GM19452 (cell line): ENCODE data around the gene SCAF11.
A peak's percentile ranks its signal among the peaks of the same experiment; 100 is the strongest.
"Not testable (repeated sequence)": the region's sequence is repeated elsewhere in the genome, so short reads cannot be mapped to it uniquely, and the experiment has no call there.

Experiments used
- ATAC-seq: cut with Tn5 transposase; IDR thresholded peaks from one replicate; pipeline ENCODE4 v1.9.1; 2021; ENCODE audit not compliant: unreplicated experiment

SCAF11 gene, protein sequence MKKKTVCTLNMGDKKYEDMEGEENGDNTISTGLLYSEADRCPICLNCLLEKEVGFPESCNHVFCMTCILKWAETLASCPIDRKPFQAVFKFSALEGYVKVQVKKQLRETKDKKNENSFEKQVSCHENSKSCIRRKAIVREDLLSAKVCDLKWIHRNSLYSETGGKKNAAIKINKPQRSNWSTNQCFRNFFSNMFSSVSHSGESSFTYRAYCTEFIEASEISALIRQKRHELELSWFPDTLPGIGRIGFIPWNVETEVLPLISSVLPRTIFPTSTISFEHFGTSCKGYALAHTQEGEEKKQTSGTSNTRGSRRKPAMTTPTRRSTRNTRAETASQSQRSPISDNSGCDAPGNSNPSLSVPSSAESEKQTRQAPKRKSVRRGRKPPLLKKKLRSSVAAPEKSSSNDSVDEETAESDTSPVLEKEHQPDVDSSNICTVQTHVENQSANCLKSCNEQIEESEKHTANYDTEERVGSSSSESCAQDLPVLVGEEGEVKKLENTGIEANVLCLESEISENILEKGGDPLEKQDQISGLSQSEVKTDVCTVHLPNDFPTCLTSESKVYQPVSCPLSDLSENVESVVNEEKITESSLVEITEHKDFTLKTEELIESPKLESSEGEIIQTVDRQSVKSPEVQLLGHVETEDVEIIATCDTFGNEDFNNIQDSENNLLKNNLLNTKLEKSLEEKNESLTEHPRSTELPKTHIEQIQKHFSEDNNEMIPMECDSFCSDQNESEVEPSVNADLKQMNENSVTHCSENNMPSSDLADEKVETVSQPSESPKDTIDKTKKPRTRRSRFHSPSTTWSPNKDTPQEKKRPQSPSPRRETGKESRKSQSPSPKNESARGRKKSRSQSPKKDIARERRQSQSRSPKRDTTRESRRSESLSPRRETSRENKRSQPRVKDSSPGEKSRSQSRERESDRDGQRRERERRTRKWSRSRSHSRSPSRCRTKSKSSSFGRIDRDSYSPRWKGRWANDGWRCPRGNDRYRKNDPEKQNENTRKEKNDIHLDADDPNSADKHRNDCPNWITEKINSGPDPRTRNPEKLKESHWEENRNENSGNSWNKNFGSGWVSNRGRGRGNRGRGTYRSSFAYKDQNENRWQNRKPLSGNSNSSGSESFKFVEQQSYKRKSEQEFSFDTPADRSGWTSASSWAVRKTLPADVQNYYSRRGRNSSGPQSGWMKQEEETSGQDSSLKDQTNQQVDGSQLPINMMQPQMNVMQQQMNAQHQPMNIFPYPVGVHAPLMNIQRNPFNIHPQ (N-terminal part only)

DNA sequence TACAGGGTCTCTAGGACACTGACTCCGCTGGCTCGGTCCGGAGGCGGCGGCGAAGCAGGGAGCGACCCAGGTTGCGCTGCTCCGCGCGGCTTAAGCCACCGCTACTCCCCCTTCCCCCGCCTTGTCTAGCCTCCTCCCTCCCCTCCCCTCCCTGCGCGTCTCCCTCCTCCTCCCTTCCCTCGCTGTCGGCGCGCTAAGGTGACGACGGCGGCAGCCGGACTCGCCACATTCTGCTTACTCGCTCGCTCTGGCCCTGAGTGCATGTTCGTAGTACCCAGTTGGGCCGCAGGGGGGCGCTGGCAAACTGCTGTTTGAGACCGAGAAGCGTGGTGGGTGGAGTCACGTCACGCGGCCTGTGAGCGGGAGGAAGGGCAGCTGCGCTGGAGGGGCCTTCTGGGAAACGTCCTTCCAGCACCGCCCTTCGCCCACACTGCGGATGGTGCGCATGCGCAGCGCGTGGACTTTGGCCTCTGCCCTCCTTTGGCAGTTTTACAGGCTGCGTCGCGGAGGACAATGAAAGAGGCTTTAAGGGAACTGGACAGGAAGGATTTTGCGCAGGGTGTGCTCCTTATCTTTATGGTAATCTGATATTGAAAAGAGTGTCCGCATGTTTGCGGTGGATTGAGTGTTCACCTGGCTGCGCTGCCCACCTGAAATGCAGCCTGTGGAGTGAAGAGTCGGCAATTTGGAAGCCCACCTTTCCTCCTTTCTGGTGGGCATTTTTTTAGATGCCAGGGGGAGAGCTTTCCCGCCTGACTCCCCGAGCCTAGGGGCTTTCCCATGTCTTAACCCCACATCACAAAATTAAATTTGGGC is at the start of gene SCAF11:
Gene SCAF11 (minus strand): TSS at position 107 of the 816 bp plus-strand sequence. CDS start 26,407 bp downstream, outside the sequence.
- ATAC-seq = peak; percentile 66

DNA sequence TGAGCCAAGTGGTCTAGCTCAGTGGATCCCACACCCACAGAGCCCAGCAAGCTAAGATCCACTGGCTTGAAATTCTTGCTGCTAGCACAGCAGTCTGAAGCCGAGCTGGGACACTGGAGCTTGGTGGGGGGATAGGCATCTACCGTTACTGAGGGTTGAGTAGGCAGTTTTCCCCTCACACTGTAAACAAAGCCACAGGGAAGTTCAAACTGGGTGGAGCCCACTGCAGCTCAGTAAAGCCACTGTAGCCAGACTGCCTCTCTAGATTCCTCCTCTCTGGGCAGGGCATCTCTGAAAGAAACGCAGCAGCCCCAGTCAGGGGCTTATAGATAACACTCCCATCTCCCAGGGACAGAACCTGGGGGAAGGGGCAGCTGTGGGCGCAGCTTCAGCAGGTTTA is 46.7 kb upstream of the SCAF11 start:
- not testable (repeated sequence) for ATAC-seq

DNA sequence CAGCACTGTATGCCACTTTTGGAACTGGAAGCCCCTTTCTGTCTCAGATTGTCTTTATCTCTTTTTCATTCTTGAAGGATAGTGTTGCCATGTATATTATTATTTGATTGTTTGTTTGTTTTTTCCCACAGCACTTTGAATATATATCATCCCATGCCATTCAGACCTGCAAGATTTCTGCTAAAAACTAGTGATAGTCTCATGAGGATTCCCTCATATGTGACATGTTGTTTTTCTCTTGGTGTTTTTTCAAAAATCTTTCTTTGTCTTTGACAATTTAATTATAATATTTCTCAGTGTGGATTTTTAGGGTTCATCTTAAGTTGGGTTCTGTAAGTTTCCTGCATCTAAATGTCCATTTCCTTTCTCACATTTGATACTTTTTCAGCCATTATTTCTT is 36.8 kb upstream of the SCAF11 start:
- ATAC-seq = no peak

DNA sequence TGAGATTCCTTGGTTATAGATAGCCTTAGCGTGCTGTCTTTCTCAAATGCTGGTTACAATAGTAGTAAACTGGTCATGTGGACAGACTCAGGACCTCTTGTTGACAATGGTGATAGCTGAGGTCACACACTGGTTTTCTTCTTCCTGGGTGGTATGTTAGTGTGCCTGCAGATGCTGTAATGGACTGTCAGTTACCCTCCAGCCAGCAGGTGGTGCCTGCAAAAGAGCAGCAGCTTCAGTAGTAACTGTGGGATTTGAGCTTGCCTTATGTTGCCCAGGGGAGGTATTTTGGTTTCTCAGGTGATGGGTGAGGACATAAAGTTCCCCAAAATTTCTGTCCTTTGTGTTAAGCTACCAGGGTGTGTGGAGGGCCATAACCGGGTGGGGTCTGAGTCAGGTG is 33.7 kb upstream of the SCAF11 start:
- no peak for ATAC-seq

DNA sequence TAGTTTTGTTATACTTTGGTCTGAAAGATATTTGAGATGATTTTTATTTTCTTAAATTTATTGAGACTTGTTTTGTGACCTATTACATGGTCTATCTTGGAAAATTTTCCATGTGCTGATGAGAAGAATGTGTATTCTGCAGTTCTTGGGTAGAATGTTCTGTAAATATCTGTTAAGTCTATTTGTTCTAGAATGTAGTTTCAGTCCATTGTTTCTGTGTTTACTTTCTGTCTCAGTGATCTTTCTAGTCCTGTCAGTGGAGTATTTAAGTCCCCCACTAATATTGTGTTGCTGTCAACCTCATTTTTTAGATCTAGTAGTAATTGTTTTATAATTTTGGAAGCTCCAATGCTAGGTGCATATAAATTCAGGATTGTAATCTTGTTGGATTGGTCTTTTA is 30.4 kb upstream of the SCAF11 start:
- ATAC-seq = no peak

DNA sequence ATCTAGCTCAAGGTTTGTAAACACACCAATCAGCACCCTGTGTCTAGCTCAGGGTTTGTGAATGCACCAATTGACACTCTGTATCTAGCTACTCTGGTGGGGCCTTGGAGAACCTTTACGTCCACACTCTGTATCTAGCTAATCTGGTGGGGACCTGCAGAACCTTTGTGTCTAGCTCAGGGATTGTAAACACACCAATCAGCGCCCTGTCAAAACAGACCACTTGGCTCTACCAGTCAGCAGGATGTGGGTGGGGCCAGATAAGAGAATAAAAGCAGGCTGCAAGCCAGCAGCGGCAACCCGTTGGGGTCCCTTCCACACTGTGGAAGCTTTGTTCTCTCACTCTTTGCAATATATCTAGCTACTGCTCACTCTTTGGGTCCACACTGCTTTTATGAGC is 28.3 kb upstream of the SCAF11 start:
- ATAC-seq = not testable (repeated sequence)

DNA sequence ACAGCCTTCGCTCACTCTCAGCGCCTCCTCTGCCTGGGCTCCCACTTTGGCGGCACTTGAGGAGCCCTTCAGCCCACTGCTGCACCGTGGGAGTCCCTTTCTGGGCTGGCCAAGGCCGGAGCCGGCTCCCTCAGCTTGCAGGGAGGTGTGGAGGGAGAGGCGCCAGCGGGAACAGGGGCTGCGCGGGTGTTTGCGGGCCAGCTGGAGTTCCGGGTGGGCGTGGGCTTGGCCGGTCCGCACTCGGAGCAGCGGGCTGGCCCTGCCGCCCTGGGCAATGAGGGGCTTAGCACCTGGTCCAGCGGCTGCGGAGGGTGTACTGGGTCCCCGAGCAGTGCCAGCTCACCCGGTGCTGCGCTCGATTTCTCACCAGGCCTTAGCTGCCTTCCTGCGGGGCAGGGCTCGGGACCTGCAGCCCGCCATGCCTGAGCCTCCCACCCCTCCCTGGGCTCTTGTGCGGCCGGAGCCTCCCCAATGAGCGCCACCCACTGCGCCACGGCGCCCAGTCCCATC is 27.5 kb upstream of the SCAF11 start:
- ATAC-seq = not testable (repeated sequence)

DNA sequence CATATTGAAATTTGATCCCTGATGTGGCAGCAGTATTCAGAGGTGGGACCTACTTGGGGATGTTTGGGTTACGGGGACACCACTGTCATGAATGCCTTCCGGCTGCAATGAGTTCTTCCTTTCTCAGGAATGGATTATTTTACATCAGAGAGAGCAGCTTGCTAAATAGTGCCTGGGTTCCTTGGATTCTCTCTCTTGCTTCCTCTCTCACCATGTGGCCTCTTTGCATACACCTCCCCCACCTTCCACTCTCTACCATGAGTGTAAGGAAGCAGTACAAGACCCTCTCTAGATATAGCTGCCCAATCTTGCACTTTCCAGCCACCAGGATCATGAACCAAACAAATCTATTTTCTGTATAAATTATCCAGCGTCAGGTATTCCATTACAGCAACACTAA is 15.4 kb upstream of the SCAF11 start:
- ATAC-seq = no peak

DNA sequence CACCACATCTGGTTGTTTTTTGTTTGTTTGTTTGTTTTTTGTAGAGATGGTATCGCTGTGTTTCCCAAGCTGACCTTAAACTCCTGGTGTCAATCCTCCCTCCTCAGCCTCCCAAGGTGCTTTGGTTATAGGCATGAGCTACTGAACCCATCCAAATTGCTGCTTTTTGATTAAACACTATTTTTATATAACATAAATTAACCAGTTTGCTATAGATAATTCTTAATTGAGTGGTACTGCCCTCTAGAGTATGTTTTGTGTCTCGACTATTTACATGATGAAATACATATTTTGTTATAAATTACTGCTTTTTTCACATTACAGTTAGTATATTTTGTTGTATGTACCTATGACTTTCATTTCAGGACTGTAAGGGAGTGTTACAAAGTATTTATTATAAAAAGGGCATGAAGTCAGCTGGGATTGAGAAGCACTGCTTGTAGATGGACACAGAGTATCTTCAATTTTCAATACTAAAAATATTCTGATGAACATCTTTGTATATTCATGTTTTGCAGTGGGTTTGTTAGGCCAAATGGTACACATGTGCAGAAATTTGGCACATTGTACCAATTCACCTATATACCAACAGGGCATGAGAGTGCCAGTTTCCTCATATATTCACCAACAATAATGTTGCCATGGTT is 14.9 kb upstream of the SCAF11 start:
- no peak for ATAC-seq

DNA sequence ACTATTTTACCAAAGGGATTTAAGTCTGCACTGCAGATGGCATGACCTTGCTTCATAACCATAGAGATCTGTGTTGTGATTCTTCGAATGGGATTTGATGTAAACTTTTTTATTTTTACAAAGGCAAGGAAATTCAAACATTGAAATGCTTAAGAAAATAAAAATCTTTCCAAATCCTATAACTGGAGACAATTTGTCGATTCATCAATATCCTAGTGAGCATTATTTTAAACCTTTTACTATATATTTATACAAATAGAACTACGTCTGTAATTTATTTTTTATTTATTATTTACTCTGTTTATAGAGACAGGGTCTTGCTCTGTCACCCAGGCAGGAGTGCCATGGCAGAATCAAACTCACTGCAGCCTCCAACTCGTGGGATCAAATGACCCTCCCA is 14.3 kb upstream of the SCAF11 start:
- ATAC-seq = no peak

DNA sequence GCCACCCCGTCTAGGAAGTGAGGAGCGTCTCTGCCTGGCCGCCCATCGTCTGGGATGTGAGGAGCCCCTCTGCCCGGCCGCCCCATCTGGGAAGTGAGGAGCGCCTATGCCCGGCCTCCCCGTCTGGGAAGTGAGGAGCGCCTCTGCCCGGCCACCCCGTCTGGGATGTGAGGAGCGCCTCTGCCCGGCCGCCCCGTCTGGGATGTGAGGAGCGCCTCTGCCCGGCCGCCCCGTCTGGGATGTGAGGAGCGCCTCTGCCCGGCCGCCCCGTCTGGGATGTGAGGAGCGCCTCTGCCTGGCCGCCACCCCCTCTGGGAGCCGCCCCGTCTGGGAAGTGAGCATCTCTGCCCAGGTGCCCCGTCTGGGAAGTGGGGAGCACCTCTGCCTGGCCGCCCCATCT is 9.7 kb upstream of the SCAF11 start:
- not testable (repeated sequence) for ATAC-seq

DNA sequence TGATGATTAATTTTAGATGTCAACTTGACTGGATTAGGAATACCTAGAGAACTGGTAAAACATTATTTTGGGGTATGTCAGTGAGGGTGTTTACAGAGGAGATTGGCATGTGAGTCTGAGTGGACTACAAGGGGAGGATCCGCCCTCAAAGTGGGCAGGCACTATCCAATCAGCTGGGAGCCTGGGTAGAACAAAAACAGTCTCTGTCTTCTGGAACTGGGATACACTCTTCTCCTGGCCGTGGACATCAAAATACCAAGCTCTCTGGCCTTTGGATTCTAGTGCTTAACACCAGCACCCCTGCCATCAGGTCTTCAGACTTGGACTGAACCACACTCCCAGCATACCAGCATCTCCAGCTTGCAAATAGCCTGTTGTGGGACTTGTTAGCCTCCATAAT is 4.4 kb upstream of the SCAF11 start:
- no peak for ATAC-seq

DNA sequence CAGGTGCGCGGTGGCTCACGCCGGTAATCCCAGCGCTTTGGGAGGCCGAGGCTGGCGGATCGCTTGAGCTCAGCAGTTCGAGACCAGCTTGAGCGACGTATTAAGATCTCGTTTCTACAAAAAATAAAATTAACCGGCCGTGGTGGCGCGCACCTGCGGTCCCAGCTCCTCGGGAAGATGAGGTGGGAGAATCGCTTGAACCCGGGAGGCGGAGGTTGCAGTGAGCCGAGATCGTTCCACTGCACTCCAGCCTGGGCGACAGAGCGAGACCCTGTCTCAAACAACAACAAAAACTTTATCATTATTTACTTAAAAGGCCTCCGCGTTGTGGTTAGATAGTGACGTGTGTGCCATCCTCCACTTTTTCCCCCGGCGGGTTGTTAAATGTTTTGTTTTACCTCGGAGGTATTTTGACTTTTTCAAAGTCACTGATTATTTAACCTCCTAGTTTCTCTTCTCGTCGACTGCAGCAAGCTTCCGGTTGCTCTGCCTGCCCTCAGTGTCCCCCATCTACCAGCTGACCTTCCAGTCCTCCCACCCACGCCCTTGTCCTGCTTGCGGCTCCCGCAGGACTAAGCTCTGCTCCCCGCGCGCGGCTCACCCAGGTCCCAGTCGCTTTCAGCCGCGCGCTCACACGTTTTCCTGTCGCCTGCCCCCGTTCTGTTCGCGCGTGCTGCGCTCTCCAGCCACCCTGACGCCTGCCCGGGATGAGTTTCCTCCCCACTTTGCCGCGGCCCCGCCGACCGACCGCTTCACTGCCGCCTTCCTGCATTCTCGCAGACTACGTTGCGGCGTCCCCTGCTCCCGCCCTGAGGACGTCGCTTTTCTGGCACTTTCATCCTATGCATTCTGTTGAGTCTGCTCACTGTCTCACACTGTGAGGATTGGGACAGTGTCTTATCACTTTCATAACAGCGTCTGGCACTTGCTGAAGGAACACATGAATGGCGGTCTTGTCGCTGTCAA is 1.2 kb upstream of the SCAF11 start:
- peak; percentile 20 for ATAC-seq

DNA sequence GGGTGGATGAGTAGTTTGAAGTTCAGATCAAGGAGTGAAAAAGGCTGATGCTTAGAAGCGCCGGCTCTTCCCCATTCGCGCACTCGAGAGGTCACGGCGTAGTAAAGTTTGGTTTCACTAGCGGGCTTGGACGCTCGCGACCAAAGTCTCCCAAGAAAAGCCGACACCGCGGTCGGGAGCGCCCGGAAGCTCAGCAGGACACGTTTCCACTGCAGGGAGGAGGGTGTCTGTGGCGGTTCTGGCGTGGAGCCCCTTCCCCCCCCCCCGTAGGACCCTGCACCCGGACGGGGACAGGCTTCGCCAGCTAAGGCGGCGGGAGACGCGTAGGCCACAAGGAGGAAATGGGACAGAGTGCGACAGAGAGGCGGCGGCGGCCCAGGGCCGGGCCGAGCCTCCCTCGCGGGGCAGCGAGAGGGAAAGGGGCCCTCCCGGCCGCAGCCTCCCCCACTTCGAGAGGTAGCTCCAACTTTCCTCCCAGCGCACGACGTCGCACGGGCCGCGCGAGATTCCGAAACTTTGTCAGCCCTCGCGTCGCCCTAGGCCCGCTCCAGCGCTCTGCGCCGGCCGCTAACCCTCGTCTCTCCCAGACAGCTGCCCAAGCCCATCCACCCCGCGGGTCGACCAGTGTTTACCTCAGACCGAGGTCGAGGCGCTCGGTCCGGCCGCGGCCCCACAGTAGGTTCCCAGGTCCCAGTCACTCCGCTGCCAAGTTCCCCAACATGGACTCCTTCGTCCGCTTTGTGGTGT is 480 bp downstream of the SCAF11 start:
- peak; percentile 24 for ATAC-seq

DNA sequence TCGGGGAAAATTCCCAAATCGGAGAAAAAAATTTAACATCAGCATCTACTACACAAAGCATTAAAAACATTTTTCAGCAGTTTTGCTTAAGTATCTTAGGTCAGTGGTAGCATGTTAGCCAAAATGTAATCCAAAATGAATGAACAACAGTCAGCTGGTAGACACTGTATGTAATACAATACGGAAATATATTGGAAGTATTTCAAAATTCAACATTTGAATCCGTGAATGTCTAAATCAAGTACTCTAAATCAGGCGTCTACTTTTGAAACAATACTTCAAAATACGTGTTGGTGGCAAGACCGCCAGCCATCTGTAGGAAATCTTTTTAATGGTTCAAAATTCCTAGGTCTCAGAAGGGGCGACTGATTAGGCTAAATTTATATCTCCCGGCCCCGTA is 1.1 kb downstream of the SCAF11 start:
- no peak for ATAC-seq

DNA sequence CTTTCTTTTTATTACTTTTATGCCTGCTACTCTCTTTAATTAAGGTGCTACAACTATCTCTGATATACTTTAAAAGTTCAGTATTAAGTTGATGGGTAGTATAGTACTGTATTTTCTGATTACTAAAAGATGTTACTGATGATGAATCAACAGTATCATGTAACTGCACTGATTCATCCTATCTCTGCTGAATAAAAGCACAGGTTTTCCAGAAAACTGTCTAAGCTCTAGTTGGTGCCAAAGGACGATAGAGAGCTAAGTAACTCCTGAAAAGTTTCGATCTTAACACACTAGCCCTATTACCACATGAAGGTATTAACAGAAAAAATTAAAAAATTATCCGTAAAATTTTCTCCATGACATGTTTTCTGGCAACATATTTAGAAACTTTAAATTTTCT is 2.1 kb downstream of the SCAF11 start:
- ATAC-seq = no peak

DNA sequence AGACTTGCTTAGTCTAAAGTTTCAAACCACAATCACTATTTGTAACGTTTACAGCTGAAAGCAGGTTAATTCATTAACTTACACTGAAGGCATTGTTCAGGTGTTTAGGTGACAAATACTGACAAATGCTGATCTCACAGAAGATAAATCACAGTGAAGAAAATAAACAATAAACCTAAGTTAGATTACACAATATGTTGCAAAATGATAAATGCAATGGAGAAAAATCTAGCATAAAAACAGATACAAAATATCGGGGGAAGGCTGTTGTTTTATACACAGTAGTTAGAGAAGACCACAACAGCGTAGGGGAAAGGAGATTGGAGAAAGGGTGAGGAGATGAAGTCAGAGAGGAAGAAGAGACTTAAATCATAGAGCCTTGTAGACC is 3.0 kb downstream of the SCAF11 start:
- ATAC-seq = no peak
